ENCODE data around the gene PTPN11. TPM values are rescaled to one million over a fixed set of nuclear protein-coding genes. Genes with fewer than 3 reads are reported as not detected.

PTPN11 gene
- 47.8 and 48.3 TPM in 2 replicates for polyA plus RNA-seq (2012; rRNA removed)
- polyA plus RNA-seq (2012; cell fraction: cytosol; rRNA removed): 52.2 and 55.5 TPM in 2 replicates
- 30.4 and 37.8 TPM in 2 replicates for polyA plus RNA-seq (2012; cell fraction: nucleus; rRNA removed)

- CTCF ChIA-PET: interaction anchor here (0.8 kb wide), 1 partner anchor 373 kb away, joined by 3 read pairs; the partner anchor contains the start of gene RPH3A
- DNase-seq: peak; percentile 96
- TF ChIP-seq SIN3A (IDR thresholded peaks at IDR 0.05; ENCODE audit: borderline replicate concordance, low read depth, low read length) (peak; percentile 92; the same call in 1 of the 2 replicates), EP300 (IDR thresholded peaks at IDR 0.05; ENCODE audit: borderline replicate concordance in 1 of 2, low read depth in 1 of 2, low read length in 1 of 2) (no peak), MXI1 (IDR thresholded peaks at IDR 0.05; ENCODE audit: low read depth, low read length) (peak; percentile 89), GATA2 (CRISPR knock-in tag; IDR thresholded peaks at IDR 0.05) (no peak), RCOR1 (IDR thresholded peaks at IDR 0.05; ENCODE audit: low read length) (no peak), EZH2phosphoT487 (IDR thresholded peaks at IDR 0.05; ENCODE audit: borderline replicate concordance, low read depth) (no peak), RXRA (IDR thresholded peaks at IDR 0.05; ENCODE audit: borderline replicate concordance, low read depth) (no peak), GABPA (IDR thresholded peaks at IDR 0.05; ENCODE audit: low read depth) (peak; percentile 86), RFX5 (IDR thresholded peaks at IDR 0.05; ENCODE audit: low read length) (no peak), PBX3 (IDR thresholded peaks at IDR 0.05) (peak; percentile 20; the same call in 1 of the 2 replicates), NFIC (IDR thresholded peaks at IDR 0.05; ENCODE audit: borderline replicate concordance) (no peak; the same call in 1 of the 2 replicates), REST (IDR thresholded peaks at IDR 0.05; ENCODE audit: low read depth, low read length) (peak; percentile 62), NRF1 (IDR thresholded peaks at IDR 0.05; ENCODE audit: low read depth, low read length) (no peak), ZBTB33 (IDR thresholded peaks at IDR 0.05; ENCODE audit: borderline replicate concordance, low read depth) (no peak), CTCF (IDR thresholded peaks at IDR 0.05) (peak; percentile 64), RAD21 (IDR thresholded peaks at IDR 0.05; ENCODE audit: low read length) (no peak), FOXJ3 (CRISPR knock-in tag; IDR thresholded peaks at IDR 0.05) (no peak), USF2 (IDR thresholded peaks at IDR 0.05; ENCODE audit: borderline replicate concordance, low read depth, low read length) (no peak), CHD2 (IDR thresholded peaks at IDR 0.05; ENCODE audit: low read length, partially characterized antibody) (peak; percentile 64), SMC3 (IDR thresholded peaks at IDR 0.05; ENCODE audit: low read depth, low read length) (no peak), MEF2A (IDR thresholded peaks at IDR 0.05; ENCODE audit: borderline replicate concordance, low read depth) (no peak), MAX (IDR thresholded peaks at IDR 0.05; ENCODE audit: low read depth) (peak; percentile 58; the same call in 1 of the 2 replicates)
Observed at GRCh38 chr12:112418608-112419296, at the start of gene PTPN11. Gene PTPN11 (plus strand): TSS chr12:112418947. CDS start chr12:112419112, 165 bp downstream.

More at GRCh38 chr12:112418608-112419296, at the start of gene PTPN11:
- Histone ChIP-seq H4K20me1 (ENCODE audit: insufficient read depth) (peaks cover 39% of the 10 kb centered on the region), H3K27ac (ENCODE audit: low read depth in 2 of 2, low read length in 1 of 2) (peak within 1 kb of the TSS; percentile 81 to 89), H3K27me3 (ENCODE audit: insufficient read depth) (no peaks in the 10 kb centered on the region), H3K9ac (peak within 1 kb of the TSS; percentile 91), H3K4me3 (ENCODE audit: low read depth in 2 of 2, low read length in 1 of 2) (peak within 1 kb of the TSS; percentile 79 to 88), H3K9me3 (no peaks in the 10 kb centered on the region), H3K79me2 (ENCODE audit: insufficient read depth) (peaks cover 57% of the 10 kb centered on the region), H2AFZ (ENCODE audit: low read depth) (peak within 1 kb of the TSS; percentile 86), H3F3A (replicated peaks; ENCODE audit: insufficient read depth) (peaks cover 14% of the 10 kb centered on the region), H3K36me3 (replicated peaks in 1 of 2; ENCODE audit: control insufficient read depth in 1 of 2, insufficient read depth in 2 of 2, low read length in 1 of 2) (no peaks in the 10 kb centered on the region), H3K4me2 (peak within 1 kb of the TSS; percentile 95), H3K9me2 (no peaks in the 10 kb centered on the region), H3K4me1 (ENCODE audit: control insufficient read depth in 1 of 2, insufficient read depth in 2 of 2, low read depth in 1 of 2, low read length in 1 of 2) (peaks cover 0 to 8% of the 10 kb centered on the region in 2 experiments; a peak in 2 of 4 replicates)
- POLR2A ChIA-PET: interaction anchor here (0.9 to 1.0 kb wide), 3 partner anchors 20 to 300 kb away, joined by 3 read pairs; no protein-coding TSS in a partner anchor
- 0% methylated on average over 24 of the region's 89 CpGs for WGBS (ENCODE audit: low lambda C conversion rate)

Measured in SK-N-SH (cell line).